ENCODE results near the gene MRPL51.
A peak's percentile ranks its signal among the peaks of the same experiment; 100 is the strongest.
"Not testable (repeated sequence)": the region's sequence is repeated elsewhere in the genome, so short reads cannot be mapped to it uniquely, and the experiment has no call there.

MRPL51 gene

GRCh38 chr12:6497291-6497690, 4.2 kb upstream of the MRPL51 start:
- peaks cover 12 to 17% of the 10 kb centered on the region in 2 donors for H3K4me1 ChIP-seq (ENCODE audit: control insufficient read depth in 1 of 2, insufficient read depth in 2 of 2, low read length in 2 of 2)
- not testable (repeated sequence) for H3K27ac ChIP-seq (ENCODE audit: low read length); H3K27me3 ChIP-seq (ENCODE audit: low read depth, low read length); H3K4me3 ChIP-seq (ENCODE audit: low read depth in 1 of 2, low read length in 2 of 2); H3K9me3 ChIP-seq (ENCODE audit: control insufficient read depth in 1 of 2, low read length in 2 of 2)
- H3K36me3 ChIP-seq (ENCODE audit: control insufficient read depth in 1 of 2, insufficient read depth in 2 of 2, low read length in 2 of 2), result peaks cover 8 to 20% of the 10 kb centered on the region in 2 donors

DNA sequence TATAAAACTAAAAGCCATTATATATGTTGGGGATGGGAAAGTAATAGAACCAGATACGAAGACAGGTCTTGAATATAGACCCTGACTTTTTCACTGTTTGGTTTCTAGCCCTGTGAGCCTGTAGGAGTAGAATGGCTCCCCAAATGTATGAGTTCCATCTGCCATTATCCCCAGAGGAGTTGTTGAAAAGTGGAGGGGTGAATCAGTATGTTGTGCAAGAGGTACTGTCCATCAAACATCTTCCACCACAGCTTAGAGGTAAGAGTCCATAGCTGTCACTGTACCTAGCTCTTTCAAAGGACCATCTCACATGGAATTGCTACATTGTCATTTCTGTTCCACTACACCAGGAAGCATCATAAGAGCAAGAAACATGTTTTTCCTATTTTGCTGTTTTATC, 1.9 kb upstream of the MRPL51 start:
- Histone ChIP-seq H3K27me3 (ENCODE audit: low read depth, low read length) (no peaks in the 10 kb centered on the region), H3K4me1 (ENCODE audit: control insufficient read depth in 1 of 2, insufficient read depth in 2 of 2, low read length in 2 of 2) (peaks cover 16 to 22% of the 10 kb centered on the region in 2 donors), H3K36me3 (ENCODE audit: control insufficient read depth in 1 of 2, insufficient read depth in 2 of 2, low read length in 2 of 2) (peaks cover 8 to 26% of the 10 kb centered on the region in 2 donors), H3K4me3 (ENCODE audit: low read depth in 1 of 2, low read length in 2 of 2) (peak overlapping the region in 1 of 2 donors; percentile 100), H3K9me3 (ENCODE audit: control insufficient read depth in 1 of 2, low read length in 2 of 2) (no peaks in the 10 kb centered on the region), H3K27ac (ENCODE audit: low read length) (no peak overlapping the region)

DNA sequence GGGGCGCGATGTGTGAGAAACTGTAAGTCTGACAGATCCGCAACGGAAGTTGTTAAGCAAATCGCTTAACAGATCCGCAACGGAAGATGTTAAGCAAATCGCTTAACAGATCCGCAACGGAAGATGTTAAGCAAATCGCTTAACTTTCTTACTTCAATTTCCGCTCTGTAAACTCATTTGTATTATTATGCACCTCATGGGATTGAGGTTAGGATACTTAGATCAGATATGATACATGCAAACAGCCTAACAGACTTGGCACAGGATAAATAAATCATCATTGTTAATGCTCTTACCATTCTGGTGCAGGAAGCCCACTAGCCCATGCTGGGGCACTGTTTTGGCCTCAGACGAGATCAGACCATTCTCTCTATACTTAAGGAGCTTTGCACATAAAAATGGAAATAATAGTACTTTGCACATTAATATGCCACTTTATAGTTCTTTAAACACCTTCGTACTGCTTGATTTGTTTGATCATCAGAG, 1.2 kb upstream of the MRPL51 start:
- peaks cover 16 to 22% of the 10 kb centered on the region in 2 donors for H3K4me1 ChIP-seq (ENCODE audit: control insufficient read depth in 1 of 2, insufficient read depth in 2 of 2, low read length in 2 of 2)
- no peaks in the 10 kb centered on the region for H3K27me3 ChIP-seq (ENCODE audit: low read depth, low read length)
- peak overlapping the region; percentile 86 to 100 for H3K4me3 ChIP-seq (ENCODE audit: low read depth in 1 of 2, low read length in 2 of 2)
- no peaks in the 10 kb centered on the region for H3K9me3 ChIP-seq (ENCODE audit: control insufficient read depth in 1 of 2, low read length in 2 of 2)
- H3K36me3 ChIP-seq (ENCODE audit: control insufficient read depth in 1 of 2, insufficient read depth in 2 of 2, low read length in 2 of 2), result peaks cover 8 to 21% of the 10 kb centered on the region in 2 donors
- H3K27ac ChIP-seq (ENCODE audit: low read length), result peak overlapping the region; percentile 43

GRCh38 chr12:6493497-6494257, 615 bp upstream of the MRPL51 start, which contains the start of gene NCAPD2:
Gene NCAPD2 (plus strand): TSS chr12:6494102. CDS start chr12:6495099, 997 bp downstream.
- Histone ChIP-seq H3K36me3 (ENCODE audit: control insufficient read depth in 1 of 2, insufficient read depth in 2 of 2, low read length in 2 of 2) (peaks cover 8 to 15% of the 10 kb centered on the region in 2 donors), H3K27me3 (ENCODE audit: low read depth, low read length) (no peaks in the 10 kb centered on the region), H3K4me3 (ENCODE audit: low read depth in 1 of 2, low read length in 2 of 2) (peak within 1 kb of the TSS; percentile 86 to 100), H3K9me3 (ENCODE audit: control insufficient read depth in 1 of 2, low read length in 2 of 2) (no peaks in the 10 kb centered on the region), H3K27ac (ENCODE audit: low read length) (peak within 1 kb of the TSS; percentile 100), H3K4me1 (ENCODE audit: control insufficient read depth in 1 of 2, insufficient read depth in 2 of 2, low read length in 2 of 2) (peaks cover 16 to 22% of the 10 kb centered on the region in 2 donors)

GRCh38 chr12:6490673-6491072, 2.4 kb downstream of the MRPL51 start:
- peaks cover 0 to 15% of the 10 kb centered on the region in 2 donors for H3K36me3 ChIP-seq (ENCODE audit: control insufficient read depth in 1 of 2, insufficient read depth in 2 of 2, low read length in 2 of 2)
- not testable (repeated sequence) for H3K27ac ChIP-seq (ENCODE audit: low read length)

GRCh38 chr12:6489449-6489848, 3.6 kb downstream of the MRPL51 start:
- Histone ChIP-seq H3K9me3 (ENCODE audit: control insufficient read depth in 1 of 2, low read length in 2 of 2) (no peaks in the 10 kb centered on the region), H3K4me1 (ENCODE audit: control insufficient read depth in 1 of 2, insufficient read depth in 2 of 2, low read length in 2 of 2) (peaks cover 8 to 11% of the 10 kb centered on the region in 2 donors), H3K36me3 (ENCODE audit: control insufficient read depth in 1 of 2, insufficient read depth in 2 of 2, low read length in 2 of 2) (peaks cover 0 to 9% of the 10 kb centered on the region in 2 donors), H3K4me3 (ENCODE audit: low read depth in 1 of 2, low read length in 2 of 2) (no peak overlapping the region), H3K27ac (ENCODE audit: low read length) (no peak overlapping the region), H3K27me3 (ENCODE audit: low read depth, low read length) (no peaks in the 10 kb centered on the region)

More at GRCh38 chr12:6490673-6491072, 2.4 kb downstream of the MRPL51 start:
- H3K27me3 ChIP-seq (ENCODE audit: low read depth, low read length); H3K9me3 ChIP-seq (ENCODE audit: control insufficient read depth in 1 of 2, low read length in 2 of 2); H3K4me3 ChIP-seq (ENCODE audit: low read depth in 1 of 2, low read length in 2 of 2): not testable (repeated sequence)
- peaks cover 16 to 22% of the 10 kb centered on the region in 2 donors for H3K4me1 ChIP-seq (ENCODE audit: control insufficient read depth in 1 of 2, insufficient read depth in 2 of 2, low read length in 2 of 2)

GRCh38 chr12:6488240-6488639, 4.8 kb downstream of the MRPL51 start:
- Histone ChIP-seq H3K4me1 (ENCODE audit: control insufficient read depth in 1 of 2, insufficient read depth in 2 of 2, low read length in 2 of 2) (peaks cover 7 to 9% of the 10 kb centered on the region in 2 donors), H3K27ac (ENCODE audit: low read length) (no peak overlapping the region), H3K9me3 (ENCODE audit: control insufficient read depth in 1 of 2, low read length in 2 of 2) (no peaks in the 10 kb centered on the region), H3K36me3 (ENCODE audit: control insufficient read depth in 1 of 2, insufficient read depth in 2 of 2, low read length in 2 of 2) (peaks cover 0 to 6% of the 10 kb centered on the region in 2 donors), H3K27me3 (ENCODE audit: low read depth, low read length) (no peaks in the 10 kb centered on the region), H3K4me3 (ENCODE audit: low read depth in 1 of 2, low read length in 2 of 2) (no peak overlapping the region)

DNA sequence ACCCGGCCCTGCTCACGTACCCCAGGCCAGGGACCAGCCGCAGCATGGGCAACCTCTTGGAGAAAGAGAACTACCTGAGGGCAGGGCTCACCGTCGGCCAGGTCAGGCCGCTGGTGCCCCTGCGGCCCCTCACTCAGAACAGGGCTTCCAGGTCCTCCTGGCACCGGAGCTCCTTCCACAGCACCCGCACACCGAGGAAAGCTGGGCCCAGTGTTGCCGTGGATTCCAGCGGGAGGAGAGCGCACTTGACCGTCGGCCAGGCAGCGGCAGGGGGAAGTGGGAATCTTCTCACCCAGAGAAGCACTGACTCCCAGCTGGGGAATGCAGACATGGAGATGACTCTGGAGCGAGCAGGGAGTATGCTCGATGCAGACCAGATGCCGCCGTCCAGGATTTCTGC, 14.6 kb downstream of the MRPL51 start:
- no peaks in the 10 kb centered on the region for H3K27me3 ChIP-seq (ENCODE audit: low read depth, low read length)
- H3K4me3 ChIP-seq (ENCODE audit: low read depth in 1 of 2, low read length in 2 of 2), result no peak overlapping the region
- no peaks in the 10 kb centered on the region for H3K4me1 ChIP-seq (ENCODE audit: control insufficient read depth in 1 of 2, insufficient read depth in 2 of 2, low read length in 2 of 2)
- H3K9me3 ChIP-seq (ENCODE audit: control insufficient read depth in 1 of 2, low read length in 2 of 2), result no peaks in the 10 kb centered on the region
- H3K27ac ChIP-seq (ENCODE audit: low read length), result no peak overlapping the region
- no peaks in the 10 kb centered on the region for H3K36me3 ChIP-seq (ENCODE audit: control insufficient read depth in 1 of 2, insufficient read depth in 2 of 2, low read length in 2 of 2)

GRCh38 chr12:6477601-6478377, 15.3 kb downstream of the MRPL51 start:
- not testable (repeated sequence) for H3K9me3 ChIP-seq (ENCODE audit: control insufficient read depth in 1 of 2, low read length in 2 of 2); H3K36me3 ChIP-seq (ENCODE audit: control insufficient read depth in 1 of 2, insufficient read depth in 2 of 2, low read length in 2 of 2); H3K27ac ChIP-seq (ENCODE audit: low read length); H3K4me3 ChIP-seq (ENCODE audit: low read depth in 1 of 2, low read length in 2 of 2); H3K4me1 ChIP-seq (ENCODE audit: control insufficient read depth in 1 of 2, insufficient read depth in 2 of 2, low read length in 2 of 2); H3K27me3 ChIP-seq (ENCODE audit: low read depth, low read length)

DNA sequence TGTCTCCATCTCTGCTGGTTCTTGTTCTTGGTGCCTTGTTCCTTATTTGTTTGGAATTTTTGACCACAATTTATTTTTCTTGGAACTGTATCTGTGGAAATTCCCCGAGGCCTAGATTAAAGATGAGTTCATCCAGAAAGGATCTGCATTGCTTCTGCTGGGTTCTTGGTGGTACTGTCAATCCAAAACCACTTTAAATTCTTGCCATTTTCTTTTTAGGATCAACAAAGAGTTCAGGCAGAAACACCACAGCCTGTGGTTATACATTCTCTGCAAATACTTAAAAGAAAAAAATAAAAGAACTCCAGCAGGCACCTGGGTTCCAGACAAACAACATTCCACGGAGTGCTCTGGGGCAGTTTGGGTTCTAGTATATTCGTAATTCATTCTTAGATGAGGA, 16.6 kb downstream of the MRPL51 start:
- no peak overlapping the region for H3K4me3 ChIP-seq (ENCODE audit: low read depth in 1 of 2, low read length in 2 of 2)
- no peaks in the 10 kb centered on the region for H3K9me3 ChIP-seq (ENCODE audit: control insufficient read depth in 1 of 2, low read length in 2 of 2)
- no peaks in the 10 kb centered on the region for H3K36me3 ChIP-seq (ENCODE audit: control insufficient read depth in 1 of 2, insufficient read depth in 2 of 2, low read length in 2 of 2)
- H3K27me3 ChIP-seq (ENCODE audit: low read depth, low read length), result no peaks in the 10 kb centered on the region
- peaks cover 0 to 1% of the 10 kb centered on the region in 2 donors for H3K4me1 ChIP-seq (ENCODE audit: control insufficient read depth in 1 of 2, insufficient read depth in 2 of 2, low read length in 2 of 2)
- peak overlapping the region; percentile 49 for H3K27ac ChIP-seq (ENCODE audit: low read length)

DNA sequence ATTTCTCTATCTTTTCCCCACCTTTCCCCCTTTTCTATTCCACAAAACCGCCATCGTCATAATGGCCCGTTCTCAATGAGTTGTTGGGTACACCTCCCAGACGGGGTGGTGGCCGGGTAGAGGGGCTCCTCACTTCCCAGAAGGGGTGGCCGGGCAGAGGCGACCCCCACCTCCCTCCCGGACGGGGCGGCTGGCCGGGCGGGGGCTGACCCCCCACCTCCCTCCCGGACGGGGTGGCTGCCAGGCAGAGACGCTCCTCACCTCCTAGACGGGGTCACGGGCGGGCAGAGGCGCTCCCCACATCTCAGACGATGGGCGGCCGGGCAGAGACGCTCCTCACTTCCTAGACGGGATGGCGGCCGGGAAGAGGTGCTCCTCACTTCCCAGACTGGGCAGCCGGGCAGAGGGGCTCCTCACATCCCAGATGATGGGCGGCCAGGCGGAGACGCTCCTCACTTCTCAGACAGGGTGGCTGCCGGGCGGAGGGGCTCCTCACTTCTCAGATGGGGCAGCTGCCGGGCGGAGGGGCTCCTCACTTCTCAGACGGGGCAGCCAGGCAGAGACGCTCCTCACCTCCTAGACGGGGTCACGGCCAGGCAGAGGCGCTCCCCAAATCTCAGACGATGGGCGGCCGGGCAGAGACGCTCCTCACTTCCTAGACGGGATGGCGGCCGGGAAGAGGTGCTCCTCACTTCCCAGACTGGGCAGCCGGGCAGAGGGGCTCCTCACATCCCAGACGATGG, 17.7 kb downstream of the MRPL51 start:
- not testable (repeated sequence) for H3K9me3 ChIP-seq (ENCODE audit: control insufficient read depth in 1 of 2, low read length in 2 of 2); H3K27me3 ChIP-seq (ENCODE audit: low read depth, low read length); H3K36me3 ChIP-seq (ENCODE audit: control insufficient read depth in 1 of 2, insufficient read depth in 2 of 2, low read length in 2 of 2); H3K4me3 ChIP-seq (ENCODE audit: low read depth in 1 of 2, low read length in 2 of 2); H3K27ac ChIP-seq (ENCODE audit: low read length); H3K4me1 ChIP-seq (ENCODE audit: control insufficient read depth in 1 of 2, insufficient read depth in 2 of 2, low read length in 2 of 2)

Data from muscle layer of duodenum (tissue), 2 donors.